ENCODE measurements around the gene ATP2B1. TPM values are rescaled to one million over a fixed set of nuclear protein-coding genes. Genes with fewer than 3 reads are reported as not detected.

Gene ATP2B1
- total and polyA plus RNA-seq, 4 donors = 8.5 to 120 (median 24.5) TPM

- Histone ChIP-seq H3K9me3 (ENCODE audit: control insufficient read depth in 4 of 4, insufficient read depth in 3 of 4, low read length in 3 of 4) (no peaks in the 10 kb centered on the region), H3K27ac (ENCODE audit: low read depth in 1 of 2, low read length in 1 of 2) (no peak overlapping the region), H3K4me3 (no peak overlapping the region), H3K27me3 (ENCODE audit: control insufficient read depth in 3 of 3, insufficient read depth in 3 of 3, low read length in 2 of 3) (no peaks in the 10 kb centered on the region), H3K4me1 (ENCODE audit: control insufficient read depth in 5 of 5, insufficient read depth in 5 of 5, low read length in 5 of 5) (no peaks in the 10 kb centered on the region), H3K9ac (ENCODE audit: insufficient read depth in 1 of 2, low read length in 2 of 2) (no peak overlapping the region), H3K36me3 (ENCODE audit: control insufficient read depth in 4 of 4, insufficient read depth in 4 of 4, low read length in 4 of 4) (peaks cover 4 to 9% (median 7%) of the 10 kb centered on the region in 4 donors)
- 41 to 54% methylated on average over 2 of the region's 2 CpGs for WGBS, 2 donors
- TF ChIP-seq CTCF (IDR thresholded peaks at IDR 0.05; ENCODE audit: control extremely low read depth, extremely low read depth) = no peak
- DNase-seq (no peak), ATAC-seq (ENCODE audit: insufficient read depth, low FRiP score) (no peak)
Measured at GRCh38 chr12:89618113-89618862, 90.3 kb downstream of the ATP2B1 start.

GRCh38 chr12:89610366-89610765, 98.3 kb downstream of the ATP2B1 start:
- Histone ChIP-seq H3K9me3 (ENCODE audit: control insufficient read depth in 4 of 4, insufficient read depth in 3 of 4, low read length in 3 of 4) (no peaks in the 10 kb centered on the region), H3K27ac (ENCODE audit: low read depth in 1 of 2, low read length in 1 of 2) (no peak overlapping the region), H3K9ac (ENCODE audit: insufficient read depth in 1 of 2, low read length in 2 of 2) (no peak overlapping the region), H3K4me3 (no peak overlapping the region), H3K27me3 (ENCODE audit: control insufficient read depth in 3 of 3, insufficient read depth in 3 of 3, low read length in 2 of 3) (no peaks in the 10 kb centered on the region), H3K4me1 (ENCODE audit: control insufficient read depth in 5 of 5, insufficient read depth in 5 of 5, low read length in 5 of 5) (no peaks in the 10 kb centered on the region), H3K36me3 (ENCODE audit: control insufficient read depth in 4 of 4, insufficient read depth in 4 of 4, low read length in 4 of 4) (peaks cover 7 to 45% (median 15%) of the 10 kb centered on the region in 4 donors)
- 61 to 80% methylated on average over 3 of the region's 3 CpGs for WGBS, 2 donors
- DNase-seq (no peak), ATAC-seq (ENCODE audit: insufficient read depth, low FRiP score) (no peak)
- no peak for TF ChIP-seq CTCF (IDR thresholded peaks at IDR 0.05; ENCODE audit: control extremely low read depth, extremely low read depth)

- DNase-seq = no peak
- H3K4me1 ChIP-seq (ENCODE audit: control insufficient read depth in 5 of 5, insufficient read depth in 5 of 5, low read length in 5 of 5) = no peaks in the 10 kb centered on the region
- no peak for ATAC-seq (ENCODE audit: insufficient read depth, low FRiP score)
- H3K27me3 ChIP-seq (ENCODE audit: control insufficient read depth in 3 of 3, insufficient read depth in 3 of 3, low read length in 2 of 3) = no peaks in the 10 kb centered on the region
- peaks cover 6 to 49% (median 23%) of the 10 kb centered on the region in 4 donors for H3K36me3 ChIP-seq (ENCODE audit: control insufficient read depth in 4 of 4, insufficient read depth in 4 of 4, low read length in 4 of 4)
- no peak overlapping the region for H3K27ac ChIP-seq (ENCODE audit: low read depth in 1 of 2, low read length in 1 of 2)
- H3K9ac ChIP-seq (ENCODE audit: insufficient read depth in 1 of 2, low read length in 2 of 2) = no peak overlapping the region
- TF ChIP-seq CTCF (IDR thresholded peaks at IDR 0.05; ENCODE audit: control extremely low read depth, extremely low read depth) = no peak
- H3K9me3 ChIP-seq (ENCODE audit: control insufficient read depth in 4 of 4, insufficient read depth in 3 of 4, low read length in 3 of 4) = no peaks in the 10 kb centered on the region
- 98% methylated on average over 5 of the region's 5 CpGs for WGBS, 2 donors
- no peak overlapping the region for H3K4me3 ChIP-seq
Measured at GRCh38 chr12:89603678-89604077, 105.0 kb downstream of the ATP2B1 start.

Measured in lung (tissue), 12 donors.